A673 (cell line): ENCODE results near the gene ARHGAP8.

Experiments
- EZH2 ChIP-seq: fragments of 200-600 bp; sonication (generic); IDR thresholded peaks from 2 replicates; pipeline ENCODE4 v1.6.1; 2017; ENCODE audit warnings: borderline replicate concordance, low read depth, mild to moderate bottlenecking, mixed read lengths, antibody characterized with exemption, low read length; ENCODE audit not compliant: poor library complexity, severe bottlenecking
- TF ChIP-seq, protein P1 (sequence below): fragments of 300-800, 200-600 bp; sonication (generic); conservative IDR thresholded peaks from 2 replicates; pipeline ENCODE4 v1.5.1; 2017; ENCODE audit warnings: low read depth, mild to moderate bottlenecking, antibody characterized with exemption, low read length, moderate library complexity, mixed read lengths

DNA sequence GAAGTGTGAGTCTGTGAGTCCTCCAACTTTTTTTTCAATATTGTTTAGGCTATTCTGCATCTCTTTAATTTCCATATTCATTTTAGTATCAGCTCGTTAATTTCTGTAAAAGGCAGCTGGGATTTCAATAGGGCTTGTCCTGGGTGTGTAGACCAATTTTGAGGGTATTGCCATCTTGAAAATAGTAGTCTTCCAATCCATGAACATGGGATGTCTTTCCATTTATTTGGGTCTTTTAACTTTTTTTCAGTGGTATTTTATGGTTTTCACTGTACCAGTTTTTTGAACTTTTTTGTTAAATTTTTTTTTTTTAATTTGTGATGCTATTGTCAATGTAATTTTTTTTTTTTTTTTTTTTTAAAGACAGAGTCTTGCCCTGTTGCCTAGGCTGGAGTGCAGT is 79.5 kb downstream of the ARHGAP8 start:
- TF ChIP-seq, protein P1, sequence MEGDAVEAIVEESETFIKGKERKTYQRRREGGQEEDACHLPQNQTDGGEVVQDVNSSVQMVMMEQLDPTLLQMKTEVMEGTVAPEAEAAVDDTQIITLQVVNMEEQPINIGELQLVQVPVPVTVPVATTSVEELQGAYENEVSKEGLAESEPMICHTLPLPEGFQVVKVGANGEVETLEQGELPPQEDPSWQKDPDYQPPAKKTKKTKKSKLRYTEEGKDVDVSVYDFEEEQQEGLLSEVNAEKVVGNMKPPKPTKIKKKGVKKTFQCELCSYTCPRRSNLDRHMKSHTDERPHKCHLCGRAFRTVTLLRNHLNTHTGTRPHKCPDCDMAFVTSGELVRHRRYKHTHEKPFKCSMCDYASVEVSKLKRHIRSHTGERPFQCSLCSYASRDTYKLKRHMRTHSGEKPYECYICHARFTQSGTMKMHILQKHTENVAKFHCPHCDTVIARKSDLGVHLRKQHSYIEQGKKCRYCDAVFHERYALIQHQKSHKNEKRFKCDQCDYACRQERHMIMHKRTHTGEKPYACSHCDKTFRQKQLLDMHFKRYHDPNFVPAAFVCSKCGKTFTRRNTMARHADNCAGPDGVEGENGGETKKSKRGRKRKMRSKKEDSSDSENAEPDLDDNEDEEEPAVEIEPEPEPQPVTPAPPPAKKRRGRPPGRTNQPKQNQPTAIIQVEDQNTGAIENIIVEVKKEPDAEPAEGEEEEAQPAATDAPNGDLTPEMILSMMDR = no peak
- no peak for TF ChIP-seq EZH2
